NB4 (cell line): ENCODE data around the gene CSF2.

Experiments used
- DNase-seq: peaks from one replicate; pipeline ENCODE4 v3.0.0; 2010; ENCODE audit warnings: low read depth
- H3K4me3 ChIP-seq: one replicate; pipeline ENCODE4 v1.5.1; 2011; ENCODE audit warnings: mild to moderate bottlenecking, low read depth, low read length, moderate library complexity
- CTCF ChIP-seq: IDR thresholded peaks from one replicate; pipeline ENCODE4 v1.5.1; 2012; ENCODE audit warnings: low read depth, low read length
- MAX ChIP-seq: IDR thresholded peaks from 2 replicates; pipeline ENCODE4 v1.6.1; 2011; ENCODE audit warnings: low read depth, low read length
- MYC ChIP-seq: IDR thresholded peaks from 2 replicates; pipeline ENCODE4 v1.6.1; 2011; ENCODE audit warnings: low read depth, low read length
- POLR2A ChIP-seq: IDR thresholded peaks from 2 replicates; pipeline ENCODE4 v1.6.1; 2011; ENCODE audit warnings: mild to moderate bottlenecking; ENCODE audit not compliant: insufficient read length; ENCODE audit errors: extremely low read depth

The CSF2 gene

GRCh38 chr5:132098621-132099020, 25.0 kb downstream of the CSF2 start:
- no peak for DNase-seq
- H3K4me3 ChIP-seq: no peak overlapping the region

GRCh38 chr5:132099076-132099748, 25.6 kb downstream of the CSF2 start:
- TF ChIP-seq MYC: no peak

More at GRCh38 chr5:132098621-132099020, 25.0 kb downstream of the CSF2 start:
- TF ChIP-seq MYC: no peak
- no peak for TF ChIP-seq CTCF
- no peak for TF ChIP-seq POLR2A
- TF ChIP-seq MAX: no peak

GRCh38 chr5:132099905-132100304, 26.3 kb downstream of the CSF2 start:
- no peak for TF ChIP-seq CTCF
- TF ChIP-seq MAX: no peak
- no peak for TF ChIP-seq POLR2A
- no peak for TF ChIP-seq MYC

More at GRCh38 chr5:132099076-132099748, 25.6 kb downstream of the CSF2 start:
- H3K4me3 ChIP-seq: no peak overlapping the region
- DNase-seq: no peak

GRCh38 chr5:132100672-132101261, 27.2 kb downstream of the CSF2 start:
- no peak overlapping the region for H3K4me3 ChIP-seq
- TF ChIP-seq MYC (no peak), MAX (no peak), CTCF (no peak), POLR2A (no peak)
- DNase-seq: no peak

More at GRCh38 chr5:132099905-132100304, 26.3 kb downstream of the CSF2 start:
- H3K4me3 ChIP-seq: no peak overlapping the region
- DNase-seq: no peak

- TF ChIP-seq MAX (no peak), MYC (no peak), CTCF (no peak), POLR2A (no peak)
- H3K4me3 ChIP-seq: no peak overlapping the region
- DNase-seq: no peak
Observed at GRCh38 chr5:132101385-132101880, 27.8 kb downstream of the CSF2 start.

GRCh38 chr5:132102101-132102701, 28.6 kb downstream of the CSF2 start:
- no peak overlapping the region for H3K4me3 ChIP-seq
- no peak for DNase-seq
- TF ChIP-seq MAX (no peak), POLR2A (no peak), MYC (no peak), CTCF (no peak)
